GM23248 (cell line): Measurements from ENCODE around the gene TBC1D12. TPM values are rescaled to one million over a fixed set of nuclear protein-coding genes. Genes with fewer than 3 reads are reported as not detected.

Source experiments
- DNase-seq: peaks from one replicate; pipeline ENCODE4 v3.0.0-alpha.2; 2015
- H2AFZ ChIP-seq: fragments of 200-600 bp; sonication (generic); 2 replicates; pipeline ENCODE4 v1.6.1; 2016; ENCODE audit warnings: antibody characterized with exemption
- H3F3A ChIP-seq: fragments of 200-600 bp; sonication (generic); 2 replicates; pipeline ENCODE4 v1.6.1; 2016; ENCODE audit warnings: mild to moderate bottlenecking, antibody characterized with exemption, mixed run types; ENCODE audit not compliant: insufficient read depth
- H3K27ac ChIP-seq: fragments of 200-600 bp; sonication (generic); 2 replicates; pipeline ENCODE4 v1.5.1; 2016; ENCODE audit warnings: mild to moderate bottlenecking
- H3K27me3 ChIP-seq: fragments of 200-600 bp; sonication (generic); replicated peaks from 2 replicates; pipeline ENCODE4 v1.6.1; 2016; ENCODE audit warnings: mild to moderate bottlenecking; ENCODE audit not compliant: insufficient read depth
- H3K36me3 ChIP-seq: fragments of 200-600 bp; sonication (generic); 2 replicates; pipeline ENCODE4 v1.6.1; 2016; ENCODE audit warnings: low read depth, mild to moderate bottlenecking
- H3K4me1 ChIP-seq: fragments of 200-600 bp; sonication (generic); 2 replicates; pipeline ENCODE4 v1.6.1; 2016; ENCODE audit warnings: mild to moderate bottlenecking; ENCODE audit not compliant: insufficient read depth
- H3K4me2 ChIP-seq: fragments of 200-600 bp; sonication (generic); one replicate; pipeline ENCODE4 v1.6.1; 2016; ENCODE audit warnings: mild to moderate bottlenecking; ENCODE audit not compliant: unreplicated experiment
- H3K4me3 ChIP-seq: fragments of 200-600 bp; sonication (generic); 2 replicates; pipeline ENCODE4 v1.5.1; 2016; ENCODE audit warnings: mild to moderate bottlenecking
- H3K79me2 ChIP-seq: fragments of 200-600 bp; sonication (generic); 2 replicates; pipeline ENCODE4 v1.6.1; 2016; ENCODE audit warnings: mild to moderate bottlenecking; ENCODE audit not compliant: insufficient read depth
- H3K9ac ChIP-seq: fragments of 200-600 bp; sonication (generic); 2 replicates; pipeline ENCODE4 v1.6.1; 2016; ENCODE audit warnings: mild to moderate bottlenecking
- H3K9me2 ChIP-seq: fragments of 200-600 bp; sonication (generic); 2 replicates; pipeline ENCODE4 v1.6.1; 2016; ENCODE audit warnings: mixed run types, mild to moderate bottlenecking, moderate library complexity; ENCODE audit not compliant: insufficient read depth
- H3K9me3 ChIP-seq: fragments of 200-600 bp; sonication (generic); one replicate; pipeline ENCODE4 v1.6.1; 2017; ENCODE audit warnings: low read depth
- H4K20me1 ChIP-seq: fragments of 200-600 bp; sonication (generic); 2 replicates; pipeline ENCODE4 v1.6.0; 2016; ENCODE audit not compliant: insufficient read depth
- EZH2 ChIP-seq: fragments of 200-600 bp; sonication (generic); IDR thresholded peaks from 2 replicates; pipeline ENCODE4 v1.6.1; 2018; ENCODE audit warnings: antibody characterized with exemption, mild to moderate bottlenecking; ENCODE audit not compliant: insufficient read depth, poor library complexity, severe bottlenecking
- EZH2phosphoT487 ChIP-seq: fragments of 200-600 bp; sonication (generic); IDR thresholded peaks from 2 replicates; pipeline ENCODE4 v1.6.1; 2018; ENCODE audit warnings: antibody characterized with exemption, moderate library complexity, mild to moderate bottlenecking, low read depth; ENCODE audit not compliant: insufficient read depth
- WGBS, 2 experiments: methylation state at CpG; one replicate each; pipeline ENCODE4 v1.1.6; 2015 to 2017; ENCODE audit warnings: low lambda C conversion rate in 2 of 2, low coverage in 1 of 2; ENCODE audit errors: missing lambda C conversion rate in 2 of 2; 5-methylcytosine and 5-hydroxymethylcytosine counted together
- in situ Hi-C: fragments of 300-500 bp; cut with MboI; formaldehyde crosslinking; loops from 2 replicates; pipeline ENCODE4 v1.15.0; 2020
- polyA plus RNA-seq: library from polyadenylated mRNA; unstranded; fragments of >200 nt; fragmentation: Nextera tagmentation; extraction: Ambion mirVana; gene quantifications from 2 replicates; pipeline ENCODE4 v1.2.1, GENCODE V29; 2016
- total RNA-seq: library from RNA; depleted of rRNA; stranded (reverse); fragments of >200 nt; shearing (Covaris generic); gene quantifications from 2 replicates; pipeline ENCODE4 v1.2.3, GENCODE V29; 2014

TBC1D12 gene
- total and polyA plus RNA-seq, 2 experiments from 2014 or later, result 6.5 to 12.9 TPM

GRCh38 chr10:94490789-94491039 is 88.4 kb downstream of the TBC1D12 start:
- no peak for DNase-seq
- TF ChIP-seq EZH2phosphoT487 (no peak), EZH2 (no peak)
- Histone ChIP-seq H3K9me2 (no peaks in the 10 kb centered on the region), H3K79me2 (peaks cover 42% of the 10 kb centered on the region), H2AFZ (no peak overlapping the region), H3K9me3 (no peaks in the 10 kb centered on the region), H3K4me2 (no peak overlapping the region), H4K20me1 (no peaks in the 10 kb centered on the region), H3K27me3 (no peaks in the 10 kb centered on the region), H3K4me1 (no peaks in the 10 kb centered on the region), H3K9ac (no peak overlapping the region), H3F3A (no peaks in the 10 kb centered on the region; the same call in 1 of the 2 replicates), H3K4me3 (no peak overlapping the region), H3K27ac (no peak overlapping the region), H3K36me3 (no peaks in the 10 kb centered on the region)
- in situ Hi-C loops, result no loop called here

DNA sequence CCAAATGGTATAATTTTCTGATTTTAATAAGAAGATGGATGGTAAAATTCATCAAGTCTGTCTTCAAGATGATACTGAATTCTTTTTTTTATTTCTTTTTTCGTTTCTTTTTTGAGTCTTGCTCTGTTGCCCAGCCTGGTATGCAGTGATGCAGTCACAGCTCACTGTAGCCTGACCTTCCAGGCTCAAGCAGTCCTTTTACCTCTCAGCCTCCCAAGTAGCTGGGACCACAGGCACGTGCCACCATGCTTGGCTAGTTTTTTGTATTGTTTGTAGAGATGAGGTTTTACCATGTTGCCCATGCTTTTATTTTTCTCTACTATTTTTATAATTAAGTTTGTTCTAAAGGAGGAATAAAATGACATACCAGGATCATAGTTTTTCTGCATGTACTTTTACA is 91.1 kb downstream of the TBC1D12 start:
- Histone ChIP-seq H2AFZ (no peak overlapping the region), H4K20me1 (no peaks in the 10 kb centered on the region), H3K9me2 (no peaks in the 10 kb centered on the region), H3K9me3 (no peaks in the 10 kb centered on the region), H3K4me1 (peaks cover 12% of the 10 kb centered on the region; the same call in 1 of the 2 replicates), H3K36me3 (no peaks in the 10 kb centered on the region), H3F3A (no peaks in the 10 kb centered on the region), H3K4me2 (no peak overlapping the region), H3K27ac (no peak overlapping the region), H3K9ac (no peak overlapping the region), H3K79me2 (peaks cover 23% of the 10 kb centered on the region), H3K27me3 (no peaks in the 10 kb centered on the region), H3K4me3 (no peak overlapping the region)
- no peak for DNase-seq
- no peak for TF ChIP-seq EZH2
- no peak for TF ChIP-seq EZH2phosphoT487
- WGBS, 2 experiments, result 68 to 72% methylated on average over 2 of the region's 2 CpGs
- in situ Hi-C loops, result no loop called here

GRCh38 chr10:94496010-94496409 is 93.7 kb downstream of the TBC1D12 start:
- no peak overlapping the region for H3K4me2 ChIP-seq
- H3K4me3 ChIP-seq, result no peak overlapping the region
- H3K79me2 ChIP-seq, result peaks cover 6% of the 10 kb centered on the region
- WGBS, 2 experiments, result 71 to 78% methylated on average over 4 of the region's 4 CpGs
- no peaks in the 10 kb centered on the region for H3K27me3 ChIP-seq
- no peaks in the 10 kb centered on the region for H3K9me2 ChIP-seq
- no peak overlapping the region for H2AFZ ChIP-seq
- TF ChIP-seq EZH2phosphoT487, result no peak
- no peak for TF ChIP-seq EZH2
- H4K20me1 ChIP-seq, result no peaks in the 10 kb centered on the region
- no peak overlapping the region for H3K27ac ChIP-seq
- DNase-seq, result peak; percentile 6
- no peaks in the 10 kb centered on the region for H3K9me3 ChIP-seq
- H3K36me3 ChIP-seq, result 0 out of 2 replicates have a peak, but pooled peaks cover 6% of the 10 kb centered on the region
- in situ Hi-C loops, result no loop called here
- H3K9ac ChIP-seq, result no peak overlapping the region
- peaks cover 12% of the 10 kb centered on the region; the same call in 1 of the 2 replicates for H3K4me1 ChIP-seq
- no peaks in the 10 kb centered on the region for H3F3A ChIP-seq

DNA sequence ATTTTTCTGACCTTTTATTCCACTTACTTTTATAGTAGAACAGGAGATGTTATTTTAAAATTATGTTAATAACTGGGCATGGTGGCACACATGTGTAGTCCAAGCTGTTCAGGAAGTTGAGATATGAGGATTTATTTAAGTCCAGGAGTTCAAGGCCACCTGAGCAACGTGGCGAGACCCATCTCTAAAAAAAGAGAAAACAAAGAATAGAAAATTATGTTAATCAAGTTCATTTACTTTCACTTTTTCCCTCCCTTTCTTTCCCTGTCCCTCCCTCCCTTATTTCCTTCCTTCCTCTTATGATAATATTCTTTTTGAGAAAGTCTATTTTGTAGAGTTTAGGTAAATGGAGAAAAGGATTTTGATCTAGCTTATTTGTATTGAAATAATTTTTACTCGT is 94.3 kb downstream of the TBC1D12 start:
- H3F3A ChIP-seq, result no peaks in the 10 kb centered on the region
- 84 to 86% methylated on average over 3 of the region's 3 CpGs for WGBS, 2 experiments
- in situ Hi-C loops, result no loop called here

GRCh38 chr10:94500063-94500462 is 97.7 kb downstream of the TBC1D12 start:
- Histone ChIP-seq H3K36me3 (0 out of 2 replicates have a peak, but pooled peaks cover 6% of the 10 kb centered on the region), H3K9ac (no peak overlapping the region), H3K4me2 (no peak overlapping the region), H3K4me3 (no peak overlapping the region), H4K20me1 (no peaks in the 10 kb centered on the region), H3K27ac (no peak overlapping the region), H2AFZ (no peak overlapping the region), H3K9me3 (no peaks in the 10 kb centered on the region), H3K79me2 (no peaks in the 10 kb centered on the region), H3K27me3 (no peaks in the 10 kb centered on the region), H3F3A (no peaks in the 10 kb centered on the region), H3K4me1 (peaks cover 12% of the 10 kb centered on the region; the same call in 1 of the 2 replicates), H3K9me2 (no peaks in the 10 kb centered on the region)
- in situ Hi-C loops, result no loop called here
- TF ChIP-seq EZH2phosphoT487 (no peak), EZH2 (no peak)
- 82 to 85% methylated on average over 5 of the region's 5 CpGs for WGBS, 2 experiments
- DNase-seq, result peak; percentile 13

More for the DNA sequence above, 94.3 kb downstream of the TBC1D12 start:
- no peaks in the 10 kb centered on the region for H3K27me3 ChIP-seq
- no peak overlapping the region for H2AFZ ChIP-seq
- H3K9me3 ChIP-seq, result no peaks in the 10 kb centered on the region
- H3K9me2 ChIP-seq, result no peaks in the 10 kb centered on the region
- TF ChIP-seq EZH2phosphoT487, result no peak
- no peak for TF ChIP-seq EZH2
- no peak overlapping the region for H3K27ac ChIP-seq
- H3K4me2 ChIP-seq, result no peak overlapping the region
- H3K9ac ChIP-seq, result no peak overlapping the region
- peaks cover 12% of the 10 kb centered on the region; the same call in 1 of the 2 replicates for H3K4me1 ChIP-seq
- no peaks in the 10 kb centered on the region for H4K20me1 ChIP-seq
- 0 out of 2 replicates have a peak, but pooled peaks cover 6% of the 10 kb centered on the region for H3K36me3 ChIP-seq
- H3K79me2 ChIP-seq, result no peaks in the 10 kb centered on the region
- no peak for DNase-seq
- H3K4me3 ChIP-seq, result no peak overlapping the region
